Keratinocyte (primary cell): ENCODE data around the gene GPC4. TPM values are rescaled to one million over a fixed set of nuclear protein-coding genes. Genes with fewer than 3 reads are reported as not detected.

Experiments used
- DNase-seq: peaks from one replicate; pipeline ENCODE4 v3.0.0-alpha.2; 2011; ENCODE audit warnings: low read depth, missing footprints, low spot score
- FAIRE-seq: peaks from 2 replicates; lab custom pipeline; 2011; peaks lifted over from hg19 to GRCh38; lab: Jason Lieb, UNC
- H2AFZ ChIP-seq: 2 replicates; pipeline ENCODE4 v1.6.0; 2012; ENCODE audit warnings: low read length, control low read depth, inconsistent platforms; ENCODE audit not compliant: control insufficient read depth
- H3K27ac ChIP-seq: 2 replicates; pipeline ENCODE4 v1.5.1; 2011; ENCODE audit warnings: low read length; ENCODE audit not compliant: control insufficient read depth, insufficient read depth
- H3K27me3 ChIP-seq: 3 replicates; pipeline ENCODE4 v1.6.0; 2011; ENCODE audit warnings: low read length; ENCODE audit not compliant: control insufficient read depth, insufficient read depth; ENCODE audit errors: extremely low read depth
- H3K36me3 ChIP-seq, 2 experiments: 2 replicates in 1 of 2; 3 replicates in 1 of 2; pipeline ENCODE4 v1.5.1; 2011; ENCODE audit warnings: low read length in 2 of 2, mild to moderate bottlenecking in 1 of 2; ENCODE audit not compliant: control insufficient read depth in 2 of 2, insufficient read depth in 2 of 2; ENCODE audit errors: extremely low read depth in 1 of 2
- H3K4me1 ChIP-seq: 3 replicates; pipeline ENCODE4 v1.5.1; 2011; ENCODE audit warnings: low read length; ENCODE audit not compliant: control insufficient read depth, insufficient read depth; ENCODE audit errors: extremely low read depth
- H3K4me2 ChIP-seq: 3 replicates; pipeline ENCODE4 v1.6.0; 2011; ENCODE audit warnings: low read depth, low read length; ENCODE audit not compliant: control insufficient read depth, insufficient read depth; ENCODE audit errors: extremely low read depth
- H3K4me3 ChIP-seq, 3 experiments: fragments of 200-600 bp in 1 of 3; sonication (generic) in 1 of 3; 2 replicates in 2 of 3; 3 replicates in 1 of 3; pipeline ENCODE4 v1.5.1; 2011 to 2016; ENCODE audit warnings: low read length in 3 of 3, mild to moderate bottlenecking in 3 of 3, control low read depth in 2 of 3, inconsistent platforms in 1 of 3, low read depth in 1 of 3, mixed read lengths in 1 of 3, mixed run types in 1 of 3, moderate library complexity in 1 of 3; ENCODE audit not compliant: control insufficient read depth in 2 of 3, insufficient read depth in 2 of 3; ENCODE audit errors: extremely low read depth in 1 of 3
- H3K79me2 ChIP-seq: 2 replicates; pipeline ENCODE4 v1.6.0; 2012; ENCODE audit warnings: low read length; ENCODE audit not compliant: control insufficient read depth, insufficient read depth
- H3K9ac ChIP-seq: 3 replicates; pipeline ENCODE4 v1.6.0; 2011; ENCODE audit warnings: low read length; ENCODE audit not compliant: control insufficient read depth, insufficient read depth; ENCODE audit errors: extremely low read depth
- H3K9me1 ChIP-seq: 3 replicates; pipeline ENCODE4 v1.6.0; 2011; ENCODE audit warnings: low read length; ENCODE audit not compliant: control insufficient read depth, insufficient read depth; ENCODE audit errors: extremely low read depth
- H3K9me3 ChIP-seq: 2 replicates; pipeline ENCODE4 v1.5.1; 2012; ENCODE audit warnings: low read depth, low read length; ENCODE audit not compliant: control insufficient read depth
- H4K20me1 ChIP-seq: 3 replicates; pipeline ENCODE4 v1.6.0; 2011; ENCODE audit warnings: low read length; ENCODE audit not compliant: control insufficient read depth, insufficient read depth; ENCODE audit errors: extremely low read depth
- CTCF ChIP-seq, 3 experiments: IDR thresholded peaks in 1 of 3; conservative IDR thresholded peaks in 1 of 3; optimal IDR thresholded peaks in 1 of 3; 2 replicates in 2 of 3; 3 replicates in 1 of 3; pipeline versions ENCODE3 to v1.5.1; 2011; ENCODE audit warnings: low read length in 3 of 3, mild to moderate bottlenecking in 3 of 3, moderate library complexity in 2 of 3, control low read depth in 1 of 3, inconsistent platforms in 1 of 3; ENCODE audit not compliant: insufficient read depth in 2 of 3; ENCODE audit errors: extremely low read depth in 1 of 3
- EZH2 ChIP-seq: IDR thresholded peaks from one replicate; pipeline ENCODE4 v1.6.1; 2012; ENCODE audit warnings: inconsistent platforms, mild to moderate bottlenecking, low read length, moderate library complexity
- dilution Hi-C: fragments of 300-500 bp; cut with MboI; formaldehyde crosslinking; loops from one replicate; pipeline ENCODE4 v1.7.0; 2020; ENCODE audit warnings: low sequenced_read_pairs; ENCODE audit not compliant: extremely low pct_ligation_motif_present
- polyA plus RNA-seq, 5 experiments: library from polyadenylated mRNA; depleted of rRNA in 3 of 5; stranded (reverse) in 3 of 5; stranded (forward) in 1 of 5; unstranded in 1 of 5; fragments of >200 nt; gene quantifications; 1 replicate in 1 of 5; 2 replicates in 3 of 5; 3 replicates in 1 of 5; pipeline versions ENCODE4 v1.2.1 to v1.2.3, GENCODE V29; 2011 to 2012; ENCODE audit warnings: missing spikeins in 2 of 5, low read depth in 1 of 5, low replicate concordance in 1 of 5

Gene GPC4
- polyA plus RNA-seq, 1 donor (not counting 4 experiments of a cell fraction or from before 2014, with no cell fraction given): 0.76 TPM

GRCh38 chrX:133339566-133339965, 75.7 kb downstream of the GPC4 start:
- TF ChIP-seq CTCF (optimal IDR thresholded peaks at IDR 0.05 in 1 of 3, IDR thresholded peaks at IDR 0.05 in 1 of 3, conservative IDR thresholded peaks at IDR 0.05 in 1 of 3; ENCODE audit: extremely low read depth in 1 of 3, insufficient read depth in 2 of 3, low read length in 3 of 3): no peak
- TF ChIP-seq EZH2: no peak
- Histone ChIP-seq H3K9me3 (no peaks in the 10 kb centered on the region), H3K27ac (no peak overlapping the region), H3K9me1 (no peaks in the 10 kb centered on the region), H3K27me3 (no peaks in the 10 kb centered on the region), H3K4me2 (no peak overlapping the region), H4K20me1 (no peaks in the 10 kb centered on the region), H3K9ac (no peak overlapping the region), H3K4me1 (no peaks in the 10 kb centered on the region), H2AFZ (no peak overlapping the region), H3K36me3 (no peaks in the 10 kb centered on the region), H3K79me2 (no peaks in the 10 kb centered on the region), H3K4me3 (no peak overlapping the region)
- DNase-seq (no peak), FAIRE-seq (no peak)
- dilution Hi-C loops: no loop called here

GRCh38 chrX:133337250-133337649, 78.0 kb downstream of the GPC4 start:
- H3K9me1 ChIP-seq: no peaks in the 10 kb centered on the region
- dilution Hi-C loops: no loop called here
- no peaks in the 10 kb centered on the region for H4K20me1 ChIP-seq
- no peak overlapping the region for H3K9ac ChIP-seq
- H3K9me3 ChIP-seq: no peaks in the 10 kb centered on the region
- H3K27me3 ChIP-seq: no peaks in the 10 kb centered on the region
- DNase-seq (no peak), FAIRE-seq (no peak)
- H3K4me2 ChIP-seq: no peak overlapping the region
- H3K36me3 ChIP-seq: no peaks in the 10 kb centered on the region
- H2AFZ ChIP-seq: no peak overlapping the region
- H3K4me1 ChIP-seq: no peaks in the 10 kb centered on the region
- H3K27ac ChIP-seq: no peak overlapping the region
- H3K4me3 ChIP-seq: no peak overlapping the region
- H3K79me2 ChIP-seq: no peaks in the 10 kb centered on the region
- no peak for TF ChIP-seq EZH2

GRCh38 chrX:133335027-133335426, 80.3 kb downstream of the GPC4 start:
- no peak overlapping the region for H3K27ac ChIP-seq
- no peaks in the 10 kb centered on the region for H3K27me3 ChIP-seq
- dilution Hi-C loops: no loop called here
- no peak overlapping the region for H3K4me2 ChIP-seq
- H3K4me1 ChIP-seq: no peaks in the 10 kb centered on the region
- H3K79me2 ChIP-seq: no peaks in the 10 kb centered on the region
- no peak for DNase-seq
- no peaks in the 10 kb centered on the region for H4K20me1 ChIP-seq
- H3K4me3 ChIP-seq: no peak overlapping the region
- H2AFZ ChIP-seq: no peak overlapping the region
- H3K9me3 ChIP-seq: no peaks in the 10 kb centered on the region
- peak; percentile 37 to 60 (median 50) for TF ChIP-seq CTCF (optimal IDR thresholded peaks at IDR 0.05 in 1 of 3, IDR thresholded peaks at IDR 0.05 in 1 of 3, conservative IDR thresholded peaks at IDR 0.05 in 1 of 3; ENCODE audit: extremely low read depth in 1 of 3, insufficient read depth in 2 of 3, low read length in 3 of 3)
- TF ChIP-seq EZH2: no peak
- H3K9me1 ChIP-seq: no peaks in the 10 kb centered on the region
- no peak overlapping the region for H3K9ac ChIP-seq
- no peaks in the 10 kb centered on the region for H3K36me3 ChIP-seq
- FAIRE-seq: no peak
